HepG2 (cell line): ENCODE data around the gene ALK. TPM values are rescaled to one million over a fixed set of nuclear protein-coding genes. Genes with fewer than 3 reads are reported as not detected.

ENCODE experiments used
- ATAC-seq: fragments of 200-7000 bp; cut with Tn5 transposase; 3 replicates; pipeline ENCODE4 v1.9.1; 2020; ENCODE audit warnings: mild to moderate bottlenecking, moderate library complexity
- BruUV-seq: library from RNA; stranded (reverse); fragments of 400-500 nt; replicated peaks from 2 replicates; lab custom pipeline; 2021; lab: Mats Ljungman, UMichigan
- CTCF ChIA-PET: fragments of 300-600 bp; formaldehyde crosslinking; extraction: SDS; loops from one replicate; lab custom pipeline; 2021; ENCODE audit warnings: low total read pairs, inconsistent platforms, low intra/inter-chr PET ratio; lab: Yijun Ruan, JAX
- POLR2A ChIA-PET: fragments of 350-600 bp; sonication (Branson Sonifier 250); formaldehyde crosslinking; loops from one replicate; lab custom pipeline; 2020; ENCODE audit warnings: antibody characterized with exemption, inconsistent platforms; lab: Yijun Ruan, JAX
- DNase-seq: peaks from one replicate; pipeline ENCODE4 v3.0.0-alpha.2; 2015; ENCODE audit warnings: low spot score
- FAIRE-seq: peaks from 3 replicates; lab custom pipeline; 2011; peaks lifted over from hg19 to GRCh38; lab: Jason Lieb, UNC
- H2AFZ ChIP-seq: one replicate; pipeline ENCODE4 v1.6.1; 2011; ENCODE audit warnings: low read length, inconsistent platforms
- H3K27ac ChIP-seq: fragments of 300-600 bp; 3 replicates; pipeline ENCODE4 v1.8.0; 2011; ENCODE audit warnings: mixed run types, mild to moderate bottlenecking, mixed read lengths, low read length, inconsistent platforms; ENCODE audit not compliant: insufficient read depth; ENCODE audit errors: extremely low read length
- H3K27me3 ChIP-seq, 2 experiments: fragments of 200-600 bp in 1 of 2; 2 replicates in 1 of 2; 3 replicates in 1 of 2; pipeline versions ENCODE4 v1.6.0 to v1.8.0; 2011; ENCODE audit warnings: low read length in 2 of 2, mild to moderate bottlenecking in 2 of 2, moderate library complexity in 2 of 2, inconsistent platforms in 1 of 2; ENCODE audit not compliant: insufficient read depth in 2 of 2, control insufficient read depth in 1 of 2
- H3K36me3 ChIP-seq, 2 experiments: fragments of 200-600 bp in 1 of 2; replicated peaks in 1 of 2; 2 replicates in 1 of 2; 3 replicates in 1 of 2; pipeline versions ENCODE4 v1.5.1 to v1.8.0; 2011; ENCODE audit warnings: low read length in 2 of 2, inconsistent platforms in 1 of 2; ENCODE audit not compliant: insufficient read depth in 2 of 2, control insufficient read depth in 1 of 2
- H3K4me1 ChIP-seq: 2 replicates; pipeline ENCODE4 v1.5.1; 2012; ENCODE audit warnings: low read length, inconsistent platforms; ENCODE audit not compliant: insufficient read depth
- H3K4me2 ChIP-seq: 2 replicates; pipeline ENCODE4 v1.6.0; 2011; ENCODE audit warnings: low read depth, low read length, inconsistent platforms
- H3K4me3 ChIP-seq, 3 experiments: fragments of 200-600 bp in 1 of 3; sonication (generic), shearing (Covaris generic) in 1 of 3; replicated peaks in 1 of 3; 2 replicates each; pipeline ENCODE4 v1.5.1; 2011 to 2016; ENCODE audit warnings: low read length in 3 of 3, inconsistent platforms in 2 of 3, low read depth in 2 of 3, mild to moderate bottlenecking in 2 of 3, control low read depth in 1 of 3, mixed read lengths in 1 of 3; ENCODE audit not compliant: insufficient read depth in 1 of 3
- H3K79me2 ChIP-seq: one replicate; pipeline ENCODE4 v1.6.1; 2011; ENCODE audit warnings: low read length, inconsistent platforms; ENCODE audit not compliant: insufficient read depth
- H3K9ac ChIP-seq: 2 replicates; pipeline ENCODE4 v1.6.0; 2011; ENCODE audit warnings: mild to moderate bottlenecking, low read depth, low read length, inconsistent platforms; ENCODE audit not compliant: insufficient read depth
- H3K9me3 ChIP-seq: 2 replicates; pipeline ENCODE4 v1.5.1; 2012; ENCODE audit warnings: mild to moderate bottlenecking, low read length
- H4K20me1 ChIP-seq: 2 replicates; pipeline ENCODE4 v1.6.0; 2011; ENCODE audit warnings: inconsistent platforms, mild to moderate bottlenecking, low read length, moderate library complexity; ENCODE audit not compliant: insufficient read depth
- GATAD2A ChIP-seq: IDR thresholded peaks from 2 replicates; pipeline ENCODE4 v1.6.1; 2016
- JARID2 ChIP-seq: sonication (generic); formaldehyde crosslinking; IDR thresholded peaks from 2 replicates; pipeline ENCODE4 v1.8.1; 2023; ENCODE audit warnings: missing genetic modification reagents, inconsistent platforms; ENCODE audit not compliant: insufficient replicate concordance
- POLR2A ChIP-seq, 2 experiments: IDR thresholded peaks; 2 replicates each; pipeline ENCODE4 v1.6.1; 2011; ENCODE audit warnings: low read depth in 2 of 2, low read length in 2 of 2, mild to moderate bottlenecking in 1 of 2, moderate library complexity in 1 of 2; ENCODE audit not compliant: insufficient read depth in 1 of 2
- RARA ChIP-seq: IDR thresholded peaks from 2 replicates; pipeline ENCODE4 v1.6.1; 2016; ENCODE audit warnings: missing genetic modification reagents, missing compliant biosample characterization
- SSRP1 ChIP-seq: IDR thresholded peaks from 2 replicates; pipeline ENCODE4 v1.6.1; 2016; ENCODE audit warnings: control low read depth
- TRIM24 ChIP-seq: sonication (generic); formaldehyde crosslinking; IDR thresholded peaks from 2 replicates; pipeline ENCODE4 v1.8.0; 2022; ENCODE audit warnings: mild to moderate bottlenecking, missing genetic modification reagents
- ZNF552 ChIP-seq: sonication (generic); formaldehyde crosslinking; IDR thresholded peaks from 2 replicates; pipeline ENCODE4 v1.9.0; 2022; ENCODE audit warnings: missing genetic modification reagents, mild to moderate bottlenecking, borderline replicate concordance
- ZNF564 ChIP-seq: sonication (generic); formaldehyde crosslinking; IDR thresholded peaks from 2 replicates; pipeline ENCODE4 v1.8.1; 2023; ENCODE audit warnings: mild to moderate bottlenecking, missing genetic modification reagents
- ZNF605 ChIP-seq: sonication (generic); formaldehyde crosslinking; IDR thresholded peaks from 2 replicates; pipeline ENCODE4 v1.8.0; 2022; ENCODE audit warnings: mild to moderate bottlenecking, missing genetic modification reagents
- WGBS: methylation state at CpG from one replicate; pipeline ENCODE4 v1.1.6; 2017; ENCODE audit warnings: low lambda C conversion rate; 5-methylcytosine and 5-hydroxymethylcytosine counted together
- in situ Hi-C: cut with HindIII; loops from 2 replicates; pipeline ENCODE4 v1.10.0; 2017; ENCODE audit warnings: low pct_unique_long_range_greater_than_20kb; ENCODE audit not compliant: extremely low pct_ligation_motif_present
- intact Hi-C: fragments of 100-400 bp; cut with micrococcal nuclease; formaldehyde crosslinking; loops from one replicate; pipeline ENCODE4 v1.10.0; 2022; ENCODE audit not compliant: unreplicated experiment
- polyA plus RNA-seq, 8 experiments: library from polyadenylated mRNA; depleted of rRNA in 3 of 8; stranded (reverse) in 7 of 8; unstranded in 1 of 8; fragments of >200 nt; fragmentation: Illumina TruSeq in 4 of 8; extraction: Trizol in 4 of 8; gene quantifications; 2 replicates each; pipeline versions ENCODE4 v1.2.1 to v1.2.3, GENCODE V29; 2011 to 2016; ENCODE audit warnings: low read depth in 4 of 8, missing spikeins in 1 of 8, mixed read lengths in 1 of 8; ENCODE audit not compliant: insufficient read depth in 1 of 8
- total RNA-seq, 5 experiments: library from RNA; depleted of rRNA; stranded (reverse); fragments of >200 nt; fragmentation: Illumina TruSeq; extraction: Trizol; gene quantifications; 2 replicates each; pipeline ENCODE4 v1.2.3, GENCODE V29; 2016; ENCODE audit warnings: low read depth in 1 of 5
- TF ChIP-seq, protein P1 (sequence below): IDR thresholded peaks from 2 replicates; pipeline ENCODE4 v1.6.1; 2016; ENCODE audit warnings: low read depth, missing genetic modification reagents, missing compliant biosample characterization
- TF ChIP-seq, protein P2 (sequence below), 2 experiments: sonication (generic) in 1 of 2; formaldehyde crosslinking in 1 of 2; IDR thresholded peaks; 2 replicates each; pipeline versions ENCODE4 v1.6.1 to v1.9.0; 2014 to 2022; ENCODE audit warnings: antibody characterized with exemption in 1 of 2, borderline replicate concordance in 1 of 2, inconsistent platforms in 1 of 2, low read depth in 1 of 2, missing genetic modification reagents in 1 of 2
- TF ChIP-seq, protein P3 (sequence below): sonication (generic); formaldehyde crosslinking; IDR thresholded peaks from 2 replicates; pipeline ENCODE4 v1.9.0; 2021; ENCODE audit warnings: missing genetic modification reagents, mild to moderate bottlenecking, borderline replicate concordance

ALK gene
- total and polyA plus RNA-seq, 2 of the 13 experiments (the other 11 are each of a cell fraction or from before 2014, with no cell fraction given): not detected

DNA sequence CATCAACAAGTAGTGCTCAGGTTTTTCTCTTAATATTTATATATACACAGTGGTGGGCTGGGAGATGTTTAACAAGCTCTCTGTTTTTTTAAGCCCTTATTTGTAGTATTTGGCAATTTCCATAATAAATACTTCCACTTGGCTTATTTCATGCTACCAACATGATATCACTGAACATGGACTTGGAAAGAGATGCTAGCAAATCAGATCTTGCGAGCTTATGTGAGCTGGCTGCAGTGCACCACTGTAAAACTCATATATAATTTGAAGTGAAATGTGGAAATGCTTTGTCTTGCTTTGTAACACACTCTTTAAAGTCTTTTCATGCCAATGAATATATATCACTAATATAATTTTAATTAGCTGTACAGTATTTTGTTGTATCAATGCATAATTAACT lies 155.7 kb downstream of the ALK start:
- CTCF ChIA-PET: no interaction called here
- H3K9ac ChIP-seq: no peak overlapping the region
- DNase-seq (no peak), FAIRE-seq (no peak)
- no peaks in the 10 kb centered on the region for H4K20me1 ChIP-seq
- intact Hi-C loops: no loop called here
- no peaks in the 10 kb centered on the region for H3K27me3 ChIP-seq
- H3K4me2 ChIP-seq: no peak overlapping the region
- H3K27ac ChIP-seq: no peak overlapping the region
- no peaks in the 10 kb centered on the region for H3K36me3 ChIP-seq
- POLR2A ChIA-PET: no interaction called here
- TF ChIP-seq SSRP1 (CRISPR knock-in tag) (no peak), ZNF564 (CRISPR knock-in tag) (no peak), POLR2A (IDR thresholded peaks at IDR 0.05; ENCODE audit: insufficient read depth in 1 of 2, low read depth in 2 of 2, low read length in 2 of 2) (no peak), TRIM24 (CRISPR knock-in tag) (no peak), JARID2 (CRISPR knock-in tag) (no peak), RARA (CRISPR knock-in tag) (no peak), GATAD2A (CRISPR knock-in tag) (no peak), ZNF605 (CRISPR knock-in tag) (no peak), ZNF552 (CRISPR knock-in tag) (no peak)
- TF ChIP-seq, protein P1, sequence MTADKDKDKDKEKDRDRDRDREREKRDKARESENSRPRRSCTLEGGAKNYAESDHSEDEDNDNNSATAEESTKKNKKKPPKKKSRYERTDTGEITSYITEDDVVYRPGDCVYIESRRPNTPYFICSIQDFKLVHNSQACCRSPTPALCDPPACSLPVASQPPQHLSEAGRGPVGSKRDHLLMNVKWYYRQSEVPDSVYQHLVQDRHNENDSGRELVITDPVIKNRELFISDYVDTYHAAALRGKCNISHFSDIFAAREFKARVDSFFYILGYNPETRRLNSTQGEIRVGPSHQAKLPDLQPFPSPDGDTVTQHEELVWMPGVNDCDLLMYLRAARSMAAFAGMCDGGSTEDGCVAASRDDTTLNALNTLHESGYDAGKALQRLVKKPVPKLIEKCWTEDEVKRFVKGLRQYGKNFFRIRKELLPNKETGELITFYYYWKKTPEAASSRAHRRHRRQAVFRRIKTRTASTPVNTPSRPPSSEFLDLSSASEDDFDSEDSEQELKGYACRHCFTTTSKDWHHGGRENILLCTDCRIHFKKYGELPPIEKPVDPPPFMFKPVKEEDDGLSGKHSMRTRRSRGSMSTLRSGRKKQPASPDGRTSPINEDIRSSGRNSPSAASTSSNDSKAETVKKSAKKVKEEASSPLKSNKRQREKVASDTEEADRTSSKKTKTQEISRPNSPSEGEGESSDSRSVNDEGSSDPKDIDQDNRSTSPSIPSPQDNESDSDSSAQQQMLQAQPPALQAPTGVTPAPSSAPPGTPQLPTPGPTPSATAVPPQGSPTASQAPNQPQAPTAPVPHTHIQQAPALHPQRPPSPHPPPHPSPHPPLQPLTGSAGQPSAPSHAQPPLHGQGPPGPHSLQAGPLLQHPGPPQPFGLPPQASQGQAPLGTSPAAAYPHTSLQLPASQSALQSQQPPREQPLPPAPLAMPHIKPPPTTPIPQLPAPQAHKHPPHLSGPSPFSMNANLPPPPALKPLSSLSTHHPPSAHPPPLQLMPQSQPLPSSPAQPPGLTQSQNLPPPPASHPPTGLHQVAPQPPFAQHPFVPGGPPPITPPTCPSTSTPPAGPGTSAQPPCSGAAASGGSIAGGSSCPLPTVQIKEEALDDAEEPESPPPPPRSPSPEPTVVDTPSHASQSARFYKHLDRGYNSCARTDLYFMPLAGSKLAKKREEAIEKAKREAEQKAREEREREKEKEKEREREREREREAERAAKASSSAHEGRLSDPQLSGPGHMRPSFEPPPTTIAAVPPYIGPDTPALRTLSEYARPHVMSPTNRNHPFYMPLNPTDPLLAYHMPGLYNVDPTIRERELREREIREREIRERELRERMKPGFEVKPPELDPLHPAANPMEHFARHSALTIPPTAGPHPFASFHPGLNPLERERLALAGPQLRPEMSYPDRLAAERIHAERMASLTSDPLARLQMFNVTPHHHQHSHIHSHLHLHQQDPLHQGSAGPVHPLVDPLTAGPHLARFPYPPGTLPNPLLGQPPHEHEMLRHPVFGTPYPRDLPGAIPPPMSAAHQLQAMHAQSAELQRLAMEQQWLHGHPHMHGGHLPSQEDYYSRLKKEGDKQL (CRISPR knock-in tag): no peak
- TF ChIP-seq, protein P2, sequence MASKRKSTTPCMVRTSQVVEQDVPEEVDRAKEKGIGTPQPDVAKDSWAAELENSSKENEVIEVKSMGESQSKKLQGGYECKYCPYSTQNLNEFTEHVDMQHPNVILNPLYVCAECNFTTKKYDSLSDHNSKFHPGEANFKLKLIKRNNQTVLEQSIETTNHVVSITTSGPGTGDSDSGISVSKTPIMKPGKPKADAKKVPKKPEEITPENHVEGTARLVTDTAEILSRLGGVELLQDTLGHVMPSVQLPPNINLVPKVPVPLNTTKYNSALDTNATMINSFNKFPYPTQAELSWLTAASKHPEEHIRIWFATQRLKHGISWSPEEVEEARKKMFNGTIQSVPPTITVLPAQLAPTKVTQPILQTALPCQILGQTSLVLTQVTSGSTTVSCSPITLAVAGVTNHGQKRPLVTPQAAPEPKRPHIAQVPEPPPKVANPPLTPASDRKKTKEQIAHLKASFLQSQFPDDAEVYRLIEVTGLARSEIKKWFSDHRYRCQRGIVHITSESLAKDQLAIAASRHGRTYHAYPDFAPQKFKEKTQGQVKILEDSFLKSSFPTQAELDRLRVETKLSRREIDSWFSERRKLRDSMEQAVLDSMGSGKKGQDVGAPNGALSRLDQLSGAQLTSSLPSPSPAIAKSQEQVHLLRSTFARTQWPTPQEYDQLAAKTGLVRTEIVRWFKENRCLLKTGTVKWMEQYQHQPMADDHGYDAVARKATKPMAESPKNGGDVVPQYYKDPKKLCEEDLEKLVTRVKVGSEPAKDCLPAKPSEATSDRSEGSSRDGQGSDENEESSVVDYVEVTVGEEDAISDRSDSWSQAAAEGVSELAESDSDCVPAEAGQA (IDR thresholded peaks at IDR 0.05; ENCODE audit: low read depth): no peak
- TF ChIP-seq, protein P2 (CRISPR knock-in tag; IDR thresholded peaks at IDR 0.05; ENCODE audit: borderline replicate concordance): no peak
- TF ChIP-seq, protein P3, sequence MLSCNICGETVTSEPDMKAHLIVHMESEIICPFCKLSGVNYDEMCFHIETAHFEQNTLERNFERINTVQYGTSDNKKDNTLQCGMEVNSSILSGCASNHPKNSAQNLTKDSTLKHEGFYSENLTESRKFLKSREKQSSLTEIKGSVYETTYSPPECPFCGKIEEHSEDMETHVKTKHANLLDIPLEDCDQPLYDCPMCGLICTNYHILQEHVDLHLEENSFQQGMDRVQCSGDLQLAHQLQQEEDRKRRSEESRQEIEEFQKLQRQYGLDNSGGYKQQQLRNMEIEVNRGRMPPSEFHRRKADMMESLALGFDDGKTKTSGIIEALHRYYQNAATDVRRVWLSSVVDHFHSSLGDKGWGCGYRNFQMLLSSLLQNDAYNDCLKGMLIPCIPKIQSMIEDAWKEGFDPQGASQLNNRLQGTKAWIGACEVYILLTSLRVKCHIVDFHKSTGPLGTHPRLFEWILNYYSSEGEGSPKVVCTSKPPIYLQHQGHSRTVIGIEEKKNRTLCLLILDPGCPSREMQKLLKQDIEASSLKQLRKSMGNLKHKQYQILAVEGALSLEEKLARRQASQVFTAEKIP: no peak
- TF ChIP-seq, all 625 proteins: peak for 0
- no peak overlapping the region for H2AFZ ChIP-seq
- H3K9me3 ChIP-seq: no peaks in the 10 kb centered on the region
- ATAC-seq: no peak
- H3K4me1 ChIP-seq: no peaks in the 10 kb centered on the region
- no peaks in the 10 kb centered on the region for H3K79me2 ChIP-seq
- BruUV-seq: no TSS peak
- in situ Hi-C loops: no loop called here
- WGBS: 13% methylated on average over 1 of the region's 1 CpG
- no peak overlapping the region for H3K4me3 ChIP-seq
